Measurements from ENCODE around the gene C10orf67. TPM values are rescaled to one million over a fixed set of nuclear protein-coding genes. Genes with fewer than 3 reads are reported as not detected.
A peak's percentile ranks its signal among the peaks of the same experiment; 100 is the strongest.
"Not testable (repeated sequence)": the region's sequence is repeated elsewhere in the genome, so short reads cannot be mapped to it uniquely, and the experiment has no call there.

C10orf67 gene
- total and polyA plus RNA-seq, 2 donors, result not detected

- 88% methylated on average over 3 of the region's 3 CpGs for WGBS
- Histone ChIP-seq H3K36me3 (ENCODE audit: insufficient read depth) (no peaks in the 10 kb centered on the region), H3K27ac (ENCODE audit: low read depth) (no peak overlapping the region), H3K4me1 (ENCODE audit: insufficient read depth) (no peaks in the 10 kb centered on the region), H3K4me3 (ENCODE audit: low read depth, low read length) (no peak overlapping the region)
- DNase-seq (ENCODE audit: extremely low spot score), result no peak
Observed at GRCh38 chr10:23351926-23352519, 7.4 kb upstream of the C10orf67 start.

GRCh38 chr10:23350706-23351105 is 6.1 kb upstream of the C10orf67 start:
- not testable (repeated sequence) for H3K27ac ChIP-seq (ENCODE audit: low read depth); H3K36me3 ChIP-seq (ENCODE audit: insufficient read depth); H3K4me3 ChIP-seq (ENCODE audit: low read depth, low read length); H3K4me1 ChIP-seq (ENCODE audit: insufficient read depth); DNase-seq (ENCODE audit: extremely low spot score)
- 84% methylated on average over 1 of the region's 1 CpG for WGBS

GRCh38 chr10:23345861-23346260 is 1.3 kb upstream of the C10orf67 start:
- 57% methylated on average over 5 of the region's 5 CpGs for WGBS
- H3K4me3 ChIP-seq (ENCODE audit: low read depth, low read length), result no peak overlapping the region
- H3K36me3 ChIP-seq (ENCODE audit: insufficient read depth), result no peaks in the 10 kb centered on the region
- no peak overlapping the region for H3K27ac ChIP-seq (ENCODE audit: low read depth)
- H3K4me1 ChIP-seq (ENCODE audit: insufficient read depth), result no peaks in the 10 kb centered on the region
- no peak for DNase-seq (ENCODE audit: extremely low spot score)

- peak overlapping the region; percentile 64 for H3K4me3 ChIP-seq (ENCODE audit: low read depth, low read length)
- no peak overlapping the region for H3K27ac ChIP-seq (ENCODE audit: low read depth)
- no peak for DNase-seq (ENCODE audit: extremely low spot score)
- no peaks in the 10 kb centered on the region for H3K36me3 ChIP-seq (ENCODE audit: insufficient read depth)
- WGBS, result 9% methylated on average over 48 of the region's 48 CpGs
- H3K4me1 ChIP-seq (ENCODE audit: insufficient read depth), result no peaks in the 10 kb centered on the region
Observed at GRCh38 chr10:23343591-23344240, 881 bp downstream of the C10orf67 start.

GRCh38 chr10:23342213-23342884 is 2.2 kb downstream of the C10orf67 start:
- 75% methylated on average over 11 of the region's 11 CpGs for WGBS
- no peak for DNase-seq (ENCODE audit: extremely low spot score)
- no peak overlapping the region for H3K27ac ChIP-seq (ENCODE audit: low read depth)
- no peaks in the 10 kb centered on the region for H3K36me3 ChIP-seq (ENCODE audit: insufficient read depth)
- no peak overlapping the region for H3K4me3 ChIP-seq (ENCODE audit: low read depth, low read length)
- H3K4me1 ChIP-seq (ENCODE audit: insufficient read depth), result no peaks in the 10 kb centered on the region

- WGBS, result 42% methylated on average over 2 of the region's 2 CpGs
- H3K27ac ChIP-seq (ENCODE audit: low read depth), result no peak overlapping the region
- H3K4me1 ChIP-seq (ENCODE audit: insufficient read depth), result no peaks in the 10 kb centered on the region
- H3K36me3 ChIP-seq (ENCODE audit: insufficient read depth), result no peaks in the 10 kb centered on the region
- no peak for DNase-seq (ENCODE audit: extremely low spot score)
- no peak overlapping the region for H3K4me3 ChIP-seq (ENCODE audit: low read depth, low read length)
Observed at GRCh38 chr10:23341004-23341403, 3.6 kb downstream of the C10orf67 start.

GRCh38 chr10:23340354-23340753 is 4.2 kb downstream of the C10orf67 start:
- DNase-seq (ENCODE audit: extremely low spot score), result no peak
- 77% methylated on average over 4 of the region's 4 CpGs for WGBS

GRCh38 chr10:23338886-23339285 is 5.7 kb downstream of the C10orf67 start:
- H3K4me3 ChIP-seq (ENCODE audit: low read depth, low read length), result no peak overlapping the region
- no peak overlapping the region for H3K27ac ChIP-seq (ENCODE audit: low read depth)
- no peaks in the 10 kb centered on the region for H3K36me3 ChIP-seq (ENCODE audit: insufficient read depth)
- no peaks in the 10 kb centered on the region for H3K4me1 ChIP-seq (ENCODE audit: insufficient read depth)
- no peak for DNase-seq (ENCODE audit: extremely low spot score)
- WGBS, result 57% methylated on average over 1 of the region's 1 CpG

More at GRCh38 chr10:23340354-23340753, 4.2 kb downstream of the C10orf67 start:
- H3K36me3 ChIP-seq (ENCODE audit: insufficient read depth), result no peaks in the 10 kb centered on the region
- no peaks in the 10 kb centered on the region for H3K4me1 ChIP-seq (ENCODE audit: insufficient read depth)
- no peak overlapping the region for H3K27ac ChIP-seq (ENCODE audit: low read depth)
- H3K4me3 ChIP-seq (ENCODE audit: low read depth, low read length), result no peak overlapping the region

GRCh38 chr10:23338155-23338828 is 6.3 kb downstream of the C10orf67 start:
- DNase-seq (ENCODE audit: extremely low spot score), result no peak
- no peak overlapping the region for H3K4me3 ChIP-seq (ENCODE audit: low read depth, low read length)
- no peak overlapping the region for H3K27ac ChIP-seq (ENCODE audit: low read depth)
- H3K4me1 ChIP-seq (ENCODE audit: insufficient read depth), result no peaks in the 10 kb centered on the region
- H3K36me3 ChIP-seq (ENCODE audit: insufficient read depth), result no peaks in the 10 kb centered on the region
- WGBS, result 69% methylated on average over 11 of the region's 11 CpGs

GRCh38 chr10:23337616-23338015 is 7.0 kb downstream of the C10orf67 start:
- H3K36me3 ChIP-seq (ENCODE audit: insufficient read depth), result no peaks in the 10 kb centered on the region
- H3K27ac ChIP-seq (ENCODE audit: low read depth), result no peak overlapping the region
- H3K4me1 ChIP-seq (ENCODE audit: insufficient read depth), result no peaks in the 10 kb centered on the region
- 87% methylated on average over 1 of the region's 1 CpG for WGBS
- no peak overlapping the region for H3K4me3 ChIP-seq (ENCODE audit: low read depth, low read length)
- no peak for DNase-seq (ENCODE audit: extremely low spot score)

GRCh38 chr10:23331567-23332301 is 12.9 kb downstream of the C10orf67 start:
- 81% methylated on average over 8 of the region's 8 CpGs for WGBS
- no peak overlapping the region for H3K27ac ChIP-seq (ENCODE audit: low read depth)
- no peaks in the 10 kb centered on the region for H3K36me3 ChIP-seq (ENCODE audit: insufficient read depth)
- H3K4me3 ChIP-seq (ENCODE audit: low read depth, low read length), result no peak overlapping the region
- DNase-seq (ENCODE audit: extremely low spot score), result no peak
- H3K4me1 ChIP-seq (ENCODE audit: insufficient read depth), result no peaks in the 10 kb centered on the region

GRCh38 chr10:23330948-23331347 is 13.6 kb downstream of the C10orf67 start:
- DNase-seq (ENCODE audit: extremely low spot score), result no peak
- Histone ChIP-seq H3K27ac (ENCODE audit: low read depth) (no peak overlapping the region), H3K4me3 (ENCODE audit: low read depth, low read length) (no peak overlapping the region), H3K36me3 (ENCODE audit: insufficient read depth) (no peaks in the 10 kb centered on the region), H3K4me1 (ENCODE audit: insufficient read depth) (no peaks in the 10 kb centered on the region)
- 83% methylated on average over 7 of the region's 7 CpGs for WGBS

GRCh38 chr10:23326544-23327307 is 17.9 kb downstream of the C10orf67 start:
- Histone ChIP-seq H3K4me1 (ENCODE audit: insufficient read depth) (no peaks in the 10 kb centered on the region), H3K27ac (ENCODE audit: low read depth) (no peak overlapping the region), H3K4me3 (ENCODE audit: low read depth, low read length) (no peak overlapping the region), H3K36me3 (ENCODE audit: insufficient read depth) (no peaks in the 10 kb centered on the region)
- no peak for DNase-seq (ENCODE audit: extremely low spot score)
- 79% methylated on average over 5 of the region's 5 CpGs for WGBS

All from urinary bladder (tissue), 4 donors.